ENCODE measurements around the gene USP34.
A peak's percentile ranks its signal among the peaks of the same experiment; 100 is the strongest.
"Not testable (repeated sequence)": the region's sequence is repeated elsewhere in the genome, so short reads cannot be mapped to it uniquely, and the experiment has no call there.

Gene USP34

GRCh38 chr2:61181382-61182058 lies 289.4 kb downstream of the USP34 start:
- no peak for DNase-seq

DNA sequence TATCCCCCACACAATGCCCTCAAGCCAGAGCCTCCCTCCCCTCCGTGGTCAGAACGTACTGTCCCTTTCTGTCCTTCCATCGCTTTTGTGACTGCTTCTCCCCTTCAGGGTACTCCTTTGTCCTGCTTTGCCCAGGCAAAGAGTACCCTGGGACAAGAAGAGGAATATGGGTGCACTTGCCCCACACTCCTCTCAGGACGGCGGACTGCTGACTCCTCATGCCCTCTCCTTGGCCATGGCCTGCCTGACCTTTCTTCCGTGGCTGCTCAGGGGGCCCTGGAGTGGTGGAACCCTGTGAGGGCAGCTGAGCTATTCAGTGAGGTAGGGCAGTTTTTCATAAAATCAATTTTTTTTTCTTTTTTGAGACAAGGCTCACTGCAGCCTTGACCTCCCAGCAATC lies 290.2 kb downstream of the USP34 start:
- DNase-seq: no peak

DNA sequence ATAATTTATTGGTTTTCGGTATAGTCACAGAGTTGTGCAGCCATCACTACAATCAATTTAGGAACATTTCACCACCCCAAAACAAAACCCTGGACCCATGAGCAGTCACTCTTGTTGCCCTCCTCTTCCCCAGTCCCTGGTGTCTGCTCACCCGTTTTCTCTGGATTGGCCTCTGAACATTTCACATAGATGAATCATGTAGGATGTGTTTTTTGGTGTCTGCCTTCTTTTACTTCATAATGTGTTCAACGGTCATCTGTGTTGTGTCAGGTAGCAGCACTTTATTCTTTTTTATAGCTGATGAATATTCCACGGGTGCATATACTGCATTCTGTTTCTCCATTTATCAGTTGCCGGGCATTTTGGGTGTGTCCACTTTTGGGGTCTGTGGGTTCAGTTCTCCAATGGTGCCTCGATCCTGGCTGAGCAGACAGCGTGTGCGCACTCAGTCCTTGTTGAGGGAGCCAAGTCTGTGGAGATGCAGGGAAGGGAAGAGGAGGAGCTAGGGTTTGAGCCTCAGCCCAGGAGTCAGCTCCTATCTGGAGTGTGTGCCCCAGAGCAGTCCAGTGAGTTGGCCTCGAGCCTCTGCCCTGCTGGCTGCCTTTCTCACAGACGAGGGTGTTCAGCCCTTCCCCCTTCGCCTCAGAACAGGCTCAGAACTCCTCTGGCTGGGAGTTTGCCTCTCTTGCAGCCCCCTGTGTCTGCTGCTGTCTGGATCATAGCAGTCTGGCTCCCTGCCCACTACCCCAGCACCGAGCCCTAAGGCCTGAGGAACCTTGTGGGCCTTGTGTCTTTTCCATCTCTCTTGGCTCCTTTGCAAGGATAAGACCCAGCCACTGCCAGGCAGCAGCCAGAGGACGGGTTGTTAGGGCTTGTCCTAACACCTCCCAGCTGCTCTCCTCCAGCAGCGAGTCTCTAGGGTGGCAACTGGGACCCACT lies 290.9 kb downstream of the USP34 start:
- peak; percentile 78 for DNase-seq

GRCh38 chr2:61178603-61179545 lies 292.0 kb downstream of the USP34 start:
- DNase-seq: peak; percentile 5

GRCh38 chr2:61177727-61178549 lies 292.9 kb downstream of the USP34 start:
- DNase-seq: no peak

DNA sequence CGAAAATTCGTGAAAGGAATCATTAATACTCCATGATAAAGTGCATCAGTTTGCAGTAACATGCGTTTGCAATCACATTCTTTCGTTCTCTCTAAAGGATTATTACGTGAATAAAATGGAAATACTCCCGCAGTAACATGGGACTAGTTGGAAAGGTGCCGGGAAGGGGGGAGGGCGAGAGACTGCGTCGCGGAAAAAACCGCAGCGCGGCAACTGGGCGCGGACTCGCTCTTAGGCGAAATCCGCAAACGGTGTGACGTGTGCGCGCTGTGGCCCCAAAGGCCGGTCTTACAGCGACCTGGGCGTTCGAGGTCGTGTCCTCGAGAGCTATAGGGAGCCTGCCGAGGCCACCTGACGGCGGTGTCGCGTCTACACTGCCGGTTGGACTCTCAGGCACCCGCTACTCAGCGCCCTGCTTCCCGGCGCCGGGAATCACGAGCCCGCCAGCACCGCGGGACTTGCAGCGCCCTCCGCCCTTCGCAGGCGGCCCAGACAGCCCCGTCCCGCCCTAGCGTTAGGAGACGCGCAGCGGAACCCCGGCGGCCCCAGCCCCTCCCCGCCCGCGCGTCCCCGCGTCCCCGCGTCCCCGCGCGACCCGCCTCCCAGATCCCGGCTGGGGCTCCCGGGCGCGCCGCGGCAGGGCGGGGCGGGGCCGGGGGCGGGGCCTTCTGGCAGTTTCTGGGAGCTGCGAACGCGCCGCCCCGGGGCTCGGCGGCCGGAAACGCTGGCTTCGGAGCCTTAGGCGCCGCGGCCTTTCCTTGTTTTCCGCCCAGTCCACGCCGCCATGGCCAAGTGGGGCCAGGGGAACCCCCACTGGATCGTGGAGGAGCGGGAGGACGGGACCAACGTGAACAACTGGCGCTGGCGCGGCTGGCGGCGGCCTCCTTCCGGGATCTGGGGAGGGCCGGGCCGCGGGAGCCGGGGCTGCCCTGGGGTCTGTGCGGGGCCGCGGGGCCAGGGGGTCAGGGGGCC lies 293.8 kb downstream of the USP34 start:
- DNase-seq: peak; percentile 72

DNA sequence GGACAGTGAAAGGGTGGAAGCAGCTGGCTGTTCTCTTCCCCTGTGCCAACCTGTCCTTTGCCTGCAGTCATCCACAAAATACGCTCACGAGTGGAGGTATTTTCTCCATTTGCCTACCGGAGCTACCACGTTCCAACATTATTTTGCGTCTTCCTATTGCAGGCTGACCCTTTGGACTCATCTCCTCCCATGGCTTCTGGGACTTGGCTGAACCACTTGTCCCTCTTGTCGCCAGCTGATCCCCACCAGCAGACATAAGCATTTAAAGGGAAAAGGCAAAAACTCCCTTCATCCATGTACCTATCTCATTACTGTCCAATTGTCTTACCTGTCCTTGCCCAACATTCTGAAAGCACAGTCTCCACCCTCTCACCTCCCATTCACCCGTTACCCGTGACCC lies 295.9 kb downstream of the USP34 start:
- no peak for DNase-seq

GRCh38 chr2:61173116-61173515 lies 297.8 kb downstream of the USP34 start:
- no peak for DNase-seq

DNA sequence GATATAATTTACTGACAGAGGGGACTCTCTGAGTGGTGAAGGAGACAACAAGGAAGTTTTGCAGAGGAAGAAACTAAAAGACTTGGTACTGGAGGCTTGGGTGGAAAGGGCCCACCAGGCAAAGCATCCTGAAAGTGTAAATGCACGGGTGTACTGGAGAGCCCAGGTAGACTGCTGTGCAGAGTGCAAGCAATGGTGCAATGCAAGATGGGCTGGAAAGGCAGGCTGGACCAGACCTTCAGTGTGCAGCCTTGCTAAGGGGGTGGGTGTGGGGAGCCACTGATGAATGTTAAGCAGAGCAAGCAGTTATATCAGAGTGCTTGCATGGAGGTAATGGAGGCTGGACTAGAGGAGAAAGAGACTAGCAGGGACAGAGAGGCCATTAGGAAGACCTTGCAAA lies 298.2 kb downstream of the USP34 start:
- no peak for DNase-seq

GRCh38 chr2:61167579-61167978 lies 303.3 kb downstream of the USP34 start:
- no peak for DNase-seq

- no peak for DNase-seq
These were observed 304.9 kb downstream of the USP34 start for GRCh38 chr2:61165946-61166345.

DNA sequence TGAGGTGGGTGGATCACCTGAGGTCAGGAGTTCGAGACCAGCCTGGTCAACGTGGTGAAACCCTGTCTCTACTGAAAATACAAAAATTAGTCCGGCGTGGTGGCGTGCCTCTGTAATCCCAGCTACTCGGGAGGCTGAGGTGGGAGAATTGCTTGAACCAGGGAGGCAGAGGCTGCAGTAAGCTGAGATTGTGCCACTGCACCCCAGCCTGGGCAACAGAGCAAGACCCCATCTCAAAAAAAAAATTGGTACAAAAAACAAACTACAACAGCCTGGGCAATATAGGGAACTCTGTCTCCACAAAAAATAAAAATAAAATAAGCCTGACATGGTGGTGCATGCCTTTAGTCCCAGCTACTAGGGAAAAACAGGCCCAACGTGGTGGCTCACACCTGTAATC lies 305.8 kb downstream of the USP34 start:
- not testable (repeated sequence) for DNase-seq

GRCh38 chr2:61162721-61163120 lies 308.2 kb downstream of the USP34 start:
- no peak for DNase-seq

DNA sequence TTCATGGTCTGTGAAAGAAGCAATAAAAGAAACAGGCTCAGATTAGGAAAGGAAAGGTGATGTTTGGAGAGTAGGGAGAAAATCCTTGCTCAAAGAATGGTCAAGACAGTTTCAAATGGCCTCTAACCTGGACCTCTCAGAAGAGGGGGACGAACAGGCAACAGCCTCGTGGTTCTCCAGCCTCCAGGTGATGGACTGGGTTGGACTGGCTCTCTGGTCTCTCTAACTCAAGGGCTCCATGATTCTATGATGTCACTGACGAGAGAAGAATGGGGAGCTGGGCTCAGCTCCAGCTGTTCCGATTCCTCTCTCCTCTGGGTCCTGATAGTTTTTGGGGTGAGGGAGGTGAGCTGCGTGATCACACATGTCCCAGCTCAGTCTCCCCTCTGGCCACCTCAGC lies 309.0 kb downstream of the USP34 start, which contains the start of gene C2orf74:
C2orf74 (plus strand) TSS at position 301 of the 400 bp plus-strand sequence. CDS start 327 bp downstream, outside the sequence.
- no peak for DNase-seq

DNA sequence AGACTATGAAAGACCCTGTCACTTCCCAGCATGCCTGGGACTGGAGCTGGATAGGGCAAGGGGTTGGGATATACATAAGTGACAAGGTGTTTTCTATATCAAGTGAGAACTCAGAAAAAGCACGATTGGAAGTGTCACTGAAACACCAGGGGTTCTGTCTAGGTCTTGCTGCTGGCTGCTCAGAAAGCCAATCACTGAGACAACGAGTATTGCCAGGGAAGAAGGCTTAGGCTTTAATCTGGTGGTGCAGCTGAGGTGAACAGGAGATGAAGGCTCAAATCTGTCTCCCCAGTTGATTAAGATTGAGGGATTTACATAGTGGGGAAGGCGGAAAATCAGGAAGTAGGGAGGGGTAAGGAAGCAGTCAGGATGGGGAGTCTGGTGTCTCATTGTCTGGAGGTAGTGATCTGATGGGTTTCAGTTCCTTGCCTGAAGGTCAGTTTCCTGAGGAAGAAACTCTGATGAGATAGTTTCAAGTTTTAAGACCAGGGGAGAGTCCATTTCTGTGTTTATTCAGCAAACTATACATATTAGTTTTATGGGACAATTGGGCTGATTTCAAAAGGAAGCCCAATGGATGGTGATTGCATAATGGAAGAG lies 312.4 kb downstream of the USP34 start:
- DNase-seq: no peak

GRCh38 chr2:61157371-61158003 lies 313.4 kb downstream of the USP34 start:
- DNase-seq: no peak

DNA sequence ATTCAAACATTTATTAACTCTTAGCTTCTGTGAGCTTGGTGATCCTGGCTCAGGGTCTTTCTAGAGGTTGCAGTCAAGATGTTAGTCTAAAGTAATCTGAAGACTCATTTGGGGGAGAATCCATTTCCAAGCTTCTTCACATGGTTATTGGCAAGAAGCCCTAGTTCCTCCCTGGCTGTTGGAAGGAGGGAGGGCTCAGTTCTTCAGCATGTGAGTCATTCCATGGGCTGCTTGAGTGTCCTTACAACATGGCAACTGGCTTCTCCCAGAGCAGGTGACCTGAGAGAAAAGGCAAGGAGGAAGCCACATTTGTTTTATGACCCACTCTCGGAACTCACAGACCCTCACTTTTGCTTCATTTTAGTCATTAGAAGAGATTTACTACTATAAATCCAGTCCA lies 319.5 kb downstream of the USP34 start:
- DNase-seq: no peak

DNA sequence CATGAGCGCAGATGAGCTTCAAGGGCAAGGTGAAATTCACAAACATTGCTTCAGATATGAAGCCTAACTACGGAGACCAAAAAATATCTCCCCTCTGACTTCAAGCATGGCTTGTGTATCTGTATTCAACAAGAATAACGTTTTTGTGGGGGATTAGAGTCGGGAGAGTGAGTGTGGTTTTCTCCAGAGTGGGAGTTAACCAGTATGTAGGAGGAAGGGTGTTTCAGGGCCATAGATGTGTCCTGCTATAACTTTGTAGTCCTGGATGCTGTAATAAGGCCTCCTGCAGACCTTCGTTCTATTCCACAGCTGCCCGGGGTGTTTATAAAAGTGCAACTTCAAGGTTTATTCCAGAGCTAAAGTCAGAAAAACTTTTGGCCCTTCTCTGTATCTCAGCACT lies 321.8 kb downstream of the USP34 start:
- DNase-seq: no peak

GRCh38 chr2:61148091-61148490 lies 322.8 kb downstream of the USP34 start:
- not testable (repeated sequence) for DNase-seq

DNA sequence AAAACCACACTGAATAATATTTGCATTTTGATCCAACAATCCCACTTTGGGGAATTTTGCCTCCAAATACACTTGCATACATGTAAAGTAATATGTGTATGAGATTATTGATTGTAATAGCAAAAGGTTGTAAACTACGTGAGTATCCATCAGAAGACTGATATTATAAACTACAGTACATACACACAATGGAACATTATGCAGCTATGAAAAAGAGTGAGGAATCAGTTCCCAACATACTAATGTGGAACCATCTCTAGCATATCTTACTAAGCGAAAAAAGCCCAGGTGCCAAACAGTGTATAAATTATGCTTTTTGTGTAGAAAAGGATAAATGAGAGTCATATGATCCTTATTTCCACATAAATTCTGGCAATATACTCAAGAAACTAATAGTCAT lies 324.9 kb downstream of the USP34 start:
- no peak for DNase-seq

All from NCI-H446 treated with DMSO at 0.1 percent for 48 hours (cell line).